GM18520 (cell line): Measurements from ENCODE around the gene FOXD4L1.
"Not testable (repeated sequence)": the region's sequence is repeated elsewhere in the genome, so short reads cannot be mapped to it uniquely, and the experiment has no call there.

Experiments
- ATAC-seq: cut with Tn5 transposase; IDR thresholded peaks from one replicate; pipeline ENCODE4 v1.9.1; 2021; ENCODE audit not compliant: unreplicated experiment

Gene FOXD4L1

DNA sequence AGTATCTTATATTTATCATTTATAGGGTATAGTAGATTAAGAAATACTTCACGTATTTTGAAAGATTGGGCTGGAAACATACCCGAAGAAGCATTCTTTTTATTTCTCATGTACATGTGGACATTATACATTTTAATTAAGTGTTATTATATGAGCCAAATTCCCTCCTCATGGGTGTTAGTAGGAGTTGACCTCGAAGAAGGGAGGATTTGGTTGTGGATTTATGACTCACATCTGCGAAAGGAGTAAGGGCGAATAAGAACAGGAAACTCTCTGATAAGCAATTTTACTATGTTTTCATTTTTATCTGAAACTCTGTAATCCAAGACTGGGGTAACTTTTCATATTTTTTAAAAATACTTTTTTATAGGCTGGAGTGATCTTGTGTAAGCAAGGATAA, 23.0 kb downstream of the FOXD4L1 start:
- ATAC-seq, result not testable (repeated sequence)

DNA sequence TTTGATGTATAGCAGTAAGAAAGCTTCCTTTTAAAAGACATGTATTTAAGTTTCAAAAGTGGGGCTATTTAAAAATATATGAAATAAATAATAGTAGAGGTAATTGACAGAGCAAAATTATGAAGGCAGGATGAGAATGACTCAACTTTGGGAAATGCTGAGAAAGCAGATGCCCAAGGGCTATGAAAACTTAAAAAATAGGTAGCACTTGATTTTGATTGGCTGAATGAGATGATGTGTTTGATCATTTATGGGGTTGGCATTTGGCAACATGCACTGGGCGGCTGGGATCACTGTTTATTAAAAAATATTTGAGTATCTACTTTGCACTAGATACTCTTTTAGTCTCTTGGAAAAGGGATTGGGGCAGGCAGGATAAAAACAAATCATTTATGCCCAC, 26.5 kb downstream of the FOXD4L1 start:
- ATAC-seq, result not testable (repeated sequence)

DNA sequence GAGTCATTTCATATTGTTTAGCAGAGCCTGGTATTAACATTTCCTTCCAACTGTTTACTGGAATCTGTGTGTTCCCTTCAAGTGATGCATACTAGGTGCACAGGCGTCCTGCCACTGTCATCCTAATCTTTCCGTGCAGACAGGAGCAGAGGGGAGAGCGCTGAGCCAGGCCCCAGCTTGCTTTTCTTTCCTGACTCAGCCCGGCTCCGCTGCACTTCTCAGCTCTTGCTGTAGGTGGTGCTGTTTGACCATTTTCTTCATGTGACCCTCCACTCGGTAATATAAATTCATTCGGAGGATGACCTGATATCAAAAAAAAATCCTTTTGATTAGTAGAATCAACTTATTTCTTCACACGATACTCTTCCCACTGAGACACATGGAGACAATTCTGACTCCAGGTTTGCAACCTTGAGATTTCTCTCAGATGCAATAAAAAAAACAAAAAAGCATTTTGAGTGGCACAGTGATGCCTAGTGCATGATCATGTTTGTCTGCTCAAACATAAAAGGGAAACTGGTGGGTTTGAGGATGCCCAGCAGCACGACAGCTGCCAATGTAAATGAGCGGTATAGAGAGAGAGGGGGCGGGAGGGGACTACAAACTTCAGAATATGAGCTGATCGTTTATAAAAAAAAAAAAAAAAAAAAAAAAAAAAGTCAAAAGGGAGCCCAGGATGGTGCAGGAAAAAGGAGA, 29.0 kb downstream of the FOXD4L1 start:
- peak; percentile 71 for ATAC-seq

DNA sequence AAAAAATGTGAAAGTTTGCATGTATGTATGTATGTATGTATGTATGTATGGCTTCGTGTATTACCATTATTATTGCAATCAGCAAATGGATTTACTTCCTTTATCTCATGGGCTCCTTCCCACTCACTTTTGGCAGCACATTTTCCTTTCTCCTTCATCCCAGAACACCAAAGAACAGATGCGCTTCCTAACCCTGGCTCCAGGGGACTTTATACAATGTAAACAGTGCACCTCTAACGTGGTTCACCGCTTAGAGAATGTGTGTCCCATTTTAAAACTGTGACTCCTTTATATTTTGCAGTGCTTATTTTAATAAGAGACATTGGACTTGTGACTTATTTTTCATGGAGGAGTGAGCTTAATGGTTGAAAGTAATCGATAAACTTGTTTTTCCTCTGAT, 29.7 kb downstream of the FOXD4L1 start:
- ATAC-seq, result not testable (repeated sequence)

DNA sequence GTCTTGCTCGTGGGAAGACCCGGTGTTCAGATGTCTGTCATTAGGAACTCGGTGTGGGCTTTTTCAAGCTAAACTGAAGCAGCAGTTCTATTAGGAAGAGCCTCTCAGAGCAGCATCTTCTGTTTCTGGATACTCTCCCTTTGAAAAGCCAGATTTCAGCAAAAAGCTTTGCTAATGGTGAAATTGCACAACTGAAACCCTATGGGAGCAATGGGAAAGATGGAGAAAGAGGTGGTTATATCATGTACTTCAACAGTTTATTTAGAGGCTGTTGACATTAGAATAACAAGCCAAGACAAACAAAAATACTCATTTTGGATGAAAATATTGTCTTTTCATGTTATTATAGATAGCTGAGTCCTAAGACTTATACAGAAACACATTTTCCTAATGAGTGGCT, 30.4 kb downstream of the FOXD4L1 start:
- not testable (repeated sequence) for ATAC-seq

DNA sequence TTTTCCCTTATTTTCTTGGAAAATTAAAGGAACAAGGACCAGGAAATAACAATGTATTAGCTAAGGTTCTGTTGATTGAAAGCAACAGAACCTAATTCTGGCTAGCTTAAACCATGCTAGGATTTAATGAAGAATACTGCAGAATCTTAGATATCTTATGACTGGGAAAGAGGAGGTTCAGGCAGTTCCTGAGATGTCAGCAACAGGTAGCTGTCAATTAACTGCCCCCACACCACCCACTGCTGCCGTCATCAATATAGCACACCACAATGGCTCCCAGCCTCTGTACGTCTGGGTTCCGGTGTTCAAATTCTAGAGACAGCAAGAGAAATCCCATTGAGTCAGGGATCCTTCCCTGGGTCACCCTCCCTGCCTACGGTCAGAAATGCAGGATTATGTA, 34.5 kb downstream of the FOXD4L1 start:
- ATAC-seq, result not testable (repeated sequence)

DNA sequence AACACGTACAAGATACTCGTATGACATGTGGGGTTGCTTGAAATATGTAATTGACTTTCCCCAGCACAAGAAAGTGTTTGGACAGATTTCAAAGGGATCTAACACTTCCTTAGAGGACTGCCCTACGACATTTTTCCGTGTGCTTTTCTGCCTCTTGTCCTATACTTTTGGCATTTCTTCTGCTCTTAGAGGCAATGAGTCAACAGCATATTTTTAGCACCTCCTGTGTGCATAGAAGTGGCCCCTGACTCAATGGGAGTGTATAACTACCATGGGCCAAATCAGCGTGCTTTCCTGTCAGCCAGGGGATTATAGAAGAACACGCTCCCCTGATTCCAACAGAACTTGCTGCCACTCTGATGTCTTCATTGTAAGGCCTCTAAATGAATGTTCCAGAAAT, 38.1 kb downstream of the FOXD4L1 start:
- ATAC-seq, result not testable (repeated sequence)

DNA sequence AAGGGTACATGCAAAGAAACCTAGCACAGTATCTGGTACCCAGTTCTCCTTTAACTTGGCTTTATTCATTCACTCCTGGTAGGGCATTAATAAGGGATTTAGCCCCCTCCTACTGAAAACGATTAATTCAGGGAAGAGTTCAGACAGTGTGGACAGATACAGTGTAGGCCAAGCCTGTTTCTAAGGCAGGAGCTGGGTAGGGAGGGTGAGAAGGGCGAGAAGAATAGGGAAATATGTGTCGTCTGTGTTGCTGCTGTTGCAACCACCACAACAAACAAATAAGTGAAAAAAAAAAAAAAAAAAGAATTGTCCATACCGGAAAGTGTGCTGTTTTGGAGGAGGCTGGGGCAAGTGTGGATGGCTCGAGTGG, 42.4 kb downstream of the FOXD4L1 start:
- ATAC-seq, result not testable (repeated sequence)

DNA sequence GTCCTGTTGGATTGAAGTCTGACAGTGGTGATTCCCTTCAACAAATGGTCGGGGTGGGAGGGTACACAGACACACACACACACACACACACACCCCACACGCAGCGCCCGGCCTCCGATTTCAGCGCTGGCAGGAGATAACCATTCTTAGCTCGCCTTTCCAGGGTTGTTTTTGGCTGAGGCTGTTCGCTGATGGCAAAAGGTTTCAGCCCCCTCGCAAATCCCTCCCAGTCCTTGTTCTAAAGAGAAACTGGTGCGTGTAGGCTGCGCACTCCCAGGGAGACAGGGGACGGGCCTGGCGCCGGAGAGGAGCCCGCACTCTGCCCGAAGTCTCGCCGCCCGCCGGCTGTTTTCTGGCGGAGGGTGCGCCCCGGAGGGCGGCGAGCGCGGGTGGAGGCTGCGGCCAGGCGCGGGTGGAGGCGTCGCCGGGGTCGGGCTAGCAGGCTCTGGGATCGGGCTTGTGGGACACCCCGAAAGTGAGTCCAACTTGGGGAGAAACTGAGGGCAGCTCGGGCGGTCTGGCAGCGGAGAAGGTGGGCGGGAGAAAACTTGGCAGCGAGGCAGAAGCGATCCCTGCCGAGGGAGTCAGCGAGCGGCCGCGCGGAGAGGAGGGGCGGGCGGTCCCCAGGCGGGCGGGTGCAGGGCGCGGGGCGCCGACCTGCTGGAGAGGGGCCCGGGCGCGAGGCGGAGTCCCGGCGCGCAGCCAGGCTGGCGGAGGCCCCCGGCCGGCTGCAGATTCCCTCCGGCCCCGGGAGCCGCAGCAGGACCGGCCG, 42.9 kb downstream of the FOXD4L1 start:
- not testable (repeated sequence) for ATAC-seq

DNA sequence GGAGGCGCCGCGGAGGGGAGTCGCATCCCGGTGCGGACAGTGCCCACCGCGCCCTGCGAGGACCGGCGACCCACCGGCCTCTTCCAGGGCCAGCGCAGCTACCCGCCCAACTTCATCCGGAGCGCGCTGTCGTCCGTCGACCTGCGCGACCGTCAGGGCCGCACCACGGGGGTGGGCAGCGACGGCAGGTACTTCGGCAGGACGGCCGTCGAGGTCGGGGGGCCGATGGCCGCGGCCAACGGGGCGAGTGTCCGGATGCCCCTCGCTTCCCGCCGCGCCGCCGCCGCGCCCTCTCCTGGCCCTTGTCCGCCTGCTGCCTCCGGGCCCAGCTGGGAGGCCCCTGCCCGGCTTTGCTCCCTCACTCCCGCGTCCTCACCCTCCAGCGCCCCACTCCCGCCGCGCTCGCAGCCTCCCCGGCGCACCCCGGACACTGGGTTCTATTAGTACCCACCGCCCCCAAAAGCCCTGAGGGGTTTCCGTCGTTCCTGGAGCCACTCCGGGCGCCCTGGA, 43.6 kb downstream of the FOXD4L1 start:
- ATAC-seq, result not testable (repeated sequence)

DNA sequence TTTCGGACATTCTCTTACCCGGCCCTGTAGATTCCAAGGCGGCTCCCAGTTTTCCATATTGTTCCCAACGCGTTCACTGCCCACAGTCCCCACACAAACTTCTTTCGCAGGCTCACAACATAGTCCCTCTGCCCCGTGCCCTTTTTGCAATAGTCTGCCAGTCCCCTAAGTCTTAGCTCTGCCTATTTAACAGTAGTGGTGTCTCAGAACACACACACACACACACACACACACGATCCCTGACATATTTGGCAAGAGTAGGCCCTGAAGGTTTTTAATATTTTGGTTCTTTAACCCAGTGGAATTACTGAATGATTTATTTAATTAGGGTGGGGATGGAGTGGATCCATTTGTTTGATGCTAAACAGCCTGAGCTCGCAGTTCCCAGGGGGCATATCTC, 44.1 kb downstream of the FOXD4L1 start:
- ATAC-seq, result not testable (repeated sequence)
